ENCODE data around the gene G6PC3.

- TF ChIP-seq EP300 (IDR thresholded peaks at IDR 0.05) (no peak), CTCF (IDR thresholded peaks at IDR 0.05) (no peak)
These were observed 16.8 kb downstream of the G6PC3 start for GRCh38 chr17:44087319-44087718.

Data from ovary (tissue), 3 donors.